Stimulated activated CD4-positive, alpha-beta T cell treated with anti-CD3 and anti-CD28 coated beads, Interleukin-1b, Interleukin-23, amount 100 ng/mL, for 24 hours (primary cell): Measurements from ENCODE around the gene FAF2.
"Not testable (repeated sequence)": the region's sequence is repeated elsewhere in the genome, so short reads cannot be mapped to it uniquely, and the experiment has no call there.

Source experiments
- DNase-seq, 4 experiments: peaks; one replicate each; pipeline ENCODE4 v3.0.0-alpha.2; 2020; ENCODE audit warnings: low read depth in 4 of 4, low spot score in 1 of 4

The FAF2 gene

DNA sequence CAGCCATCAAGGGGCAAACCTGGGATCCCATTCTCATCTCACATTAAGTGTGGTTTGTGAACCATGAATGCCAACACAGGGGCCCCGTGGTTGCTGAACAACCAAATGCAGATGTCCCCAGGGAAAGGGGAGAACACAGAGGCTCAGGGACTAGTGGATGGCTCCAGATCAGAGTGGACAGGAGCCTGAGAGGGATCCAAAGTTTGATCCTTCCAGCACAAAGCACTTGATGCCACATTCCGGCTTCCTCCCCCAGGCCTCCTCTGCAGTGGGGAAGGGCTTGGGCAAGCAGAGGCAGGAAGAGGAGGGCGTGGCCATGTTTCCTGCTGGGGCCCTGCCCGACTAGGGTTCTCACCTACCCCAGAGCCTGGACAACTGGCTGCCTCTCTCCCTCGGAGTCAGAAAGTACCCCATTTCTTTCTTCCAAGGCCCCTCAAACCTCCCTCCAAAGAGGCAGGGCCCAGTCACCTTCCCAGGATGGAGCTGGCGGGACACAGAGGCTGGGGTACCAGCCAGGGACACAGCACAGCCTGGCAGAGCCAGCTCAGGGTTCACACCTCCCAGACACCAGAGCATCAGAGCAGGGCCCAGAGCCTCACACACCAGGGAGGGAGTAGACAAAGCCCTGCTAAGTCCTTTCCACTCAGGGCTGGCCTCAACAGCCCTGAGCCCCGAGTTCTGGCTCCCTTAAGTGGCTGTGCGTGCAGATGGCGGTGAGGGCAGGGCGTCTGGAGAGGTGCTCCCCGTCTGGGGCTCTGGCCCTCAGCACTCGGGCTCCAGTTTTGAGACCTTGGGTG lies 93.4 kb downstream of the FAF2 start:
- peak in 1 of 4 experiments; percentile 66 for DNase-seq

- peak in 1 of 4 experiments; percentile 59 for DNase-seq
Observed at GRCh38 chr5:176542135-176542595, 94.0 kb downstream of the FAF2 start.

DNA sequence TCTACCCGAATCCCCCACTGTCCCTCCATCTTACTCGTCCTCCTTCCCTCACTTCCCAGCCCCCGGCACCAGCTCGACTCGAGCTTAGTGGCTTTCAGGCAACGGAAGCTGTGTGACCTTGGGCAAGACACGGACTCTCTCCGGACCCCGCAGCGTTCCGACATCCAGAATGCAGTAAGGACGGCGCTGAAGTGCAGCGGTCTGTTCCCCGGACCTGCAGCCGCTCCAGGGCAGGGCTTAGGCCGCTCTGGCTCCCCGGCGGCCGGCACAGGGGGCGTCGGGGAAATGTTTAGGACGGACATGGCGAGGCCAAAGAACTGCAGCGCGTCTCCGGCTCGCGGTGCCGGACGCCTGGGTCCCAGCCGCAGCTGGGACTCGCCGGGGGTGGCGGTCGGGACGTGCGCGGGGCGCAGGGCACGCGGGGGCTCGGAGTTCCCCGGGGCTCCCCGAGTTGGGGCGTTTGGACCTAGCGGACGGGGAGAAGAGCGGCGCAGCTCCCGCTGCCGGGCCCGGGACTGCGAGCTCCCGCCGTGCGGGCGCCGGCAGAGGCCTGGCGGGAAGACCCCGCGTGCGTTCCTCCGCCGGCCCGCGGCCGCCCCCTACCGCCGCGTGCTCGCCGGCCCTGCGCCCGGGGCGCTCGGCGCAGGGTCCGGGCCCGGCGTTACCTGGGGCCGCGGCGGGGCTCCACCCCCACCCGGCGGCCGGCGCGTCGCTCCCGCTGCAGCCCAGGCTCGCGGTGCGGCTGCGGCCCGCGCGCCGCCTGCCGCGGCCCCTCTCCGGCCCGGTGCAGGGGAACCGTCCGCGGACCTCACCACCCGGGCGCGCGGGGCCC lies 94.6 kb downstream of the FAF2 start:
- DNase-seq: no peak

DNA sequence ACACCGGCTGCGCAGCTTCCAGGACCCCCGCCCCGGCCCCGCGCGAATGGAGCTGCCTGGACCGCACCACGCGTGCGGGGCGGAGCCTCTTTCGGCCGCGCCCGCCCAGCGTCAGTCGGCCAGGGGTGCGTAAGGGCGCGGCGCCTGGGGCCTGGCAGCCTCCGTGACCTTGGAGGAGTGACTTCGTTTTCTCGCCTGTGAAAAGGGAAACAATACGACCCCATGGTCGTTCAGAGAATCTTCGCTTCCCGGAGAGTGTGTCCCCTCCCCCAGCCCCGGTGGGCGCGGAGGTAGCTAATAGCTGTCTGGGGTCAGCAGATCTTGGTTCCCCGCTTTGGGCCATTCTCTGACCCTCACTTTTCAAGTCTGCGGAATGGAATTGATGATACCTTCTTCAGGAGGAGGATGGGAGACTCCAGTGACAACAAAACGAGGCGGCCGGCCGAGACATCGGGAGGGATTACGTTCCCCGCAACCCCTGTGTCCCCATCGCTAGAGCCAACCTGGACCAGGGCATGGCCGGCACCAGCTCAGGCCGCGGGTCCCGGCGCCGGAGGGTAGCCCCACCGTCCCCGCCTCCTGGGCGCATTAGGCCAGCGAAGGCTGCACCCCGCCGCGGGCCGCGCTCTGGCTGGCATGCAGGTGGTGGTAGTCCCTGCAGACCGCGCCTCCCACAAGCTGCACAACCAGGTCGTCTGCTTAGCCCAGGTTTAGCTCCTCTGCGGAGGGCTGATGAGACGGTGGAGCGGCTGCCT lies 95.4 kb downstream of the FAF2 start:
- peak in 3 of 4 experiments; percentile 47 to 73 (median 62) for DNase-seq

- DNase-seq: no peak
Observed at GRCh38 chr5:176545388-176545736, 97.2 kb downstream of the FAF2 start.

- no peak for DNase-seq
Observed at GRCh38 chr5:176545737-176546509, 97.7 kb downstream of the FAF2 start.

- DNase-seq: no peak
Observed at GRCh38 chr5:176547802-176548201, 99.6 kb downstream of the FAF2 start.

DNA sequence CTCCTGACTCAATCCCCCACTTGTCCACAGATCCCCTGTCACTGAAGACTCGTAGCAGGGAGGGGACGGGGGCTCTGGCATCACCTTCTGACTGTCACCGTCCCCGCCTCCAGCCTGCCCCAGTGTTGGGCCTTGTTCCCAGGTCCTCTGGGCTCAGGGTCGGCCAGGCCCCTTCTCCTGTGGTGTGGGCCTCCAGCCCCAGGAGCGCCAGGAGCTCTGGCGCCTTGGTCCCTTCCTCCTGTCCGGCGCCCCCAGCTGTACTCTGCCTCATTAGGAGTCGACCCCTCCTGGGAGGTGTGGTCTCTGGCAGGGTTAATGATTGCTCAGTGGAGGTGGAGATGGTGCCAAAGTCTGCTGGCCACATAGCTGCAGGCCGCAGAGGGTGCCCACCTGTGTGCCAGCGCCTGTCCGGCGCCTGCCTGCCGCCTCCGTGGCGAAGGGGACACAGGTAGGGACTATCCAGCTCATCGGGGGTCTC lies 100.8 kb downstream of the FAF2 start, which contains the start of gene CDHR2:
Gene CDHR2, plus strand, starts transcription at position 376 of the 478 bp plus-strand sequence. CDS start 16,011 bp downstream, outside the sequence.
- DNase-seq: no peak

- no peak for DNase-seq
Observed at GRCh38 chr5:176549871-176550270, 101.7 kb downstream of the FAF2 start.

DNA sequence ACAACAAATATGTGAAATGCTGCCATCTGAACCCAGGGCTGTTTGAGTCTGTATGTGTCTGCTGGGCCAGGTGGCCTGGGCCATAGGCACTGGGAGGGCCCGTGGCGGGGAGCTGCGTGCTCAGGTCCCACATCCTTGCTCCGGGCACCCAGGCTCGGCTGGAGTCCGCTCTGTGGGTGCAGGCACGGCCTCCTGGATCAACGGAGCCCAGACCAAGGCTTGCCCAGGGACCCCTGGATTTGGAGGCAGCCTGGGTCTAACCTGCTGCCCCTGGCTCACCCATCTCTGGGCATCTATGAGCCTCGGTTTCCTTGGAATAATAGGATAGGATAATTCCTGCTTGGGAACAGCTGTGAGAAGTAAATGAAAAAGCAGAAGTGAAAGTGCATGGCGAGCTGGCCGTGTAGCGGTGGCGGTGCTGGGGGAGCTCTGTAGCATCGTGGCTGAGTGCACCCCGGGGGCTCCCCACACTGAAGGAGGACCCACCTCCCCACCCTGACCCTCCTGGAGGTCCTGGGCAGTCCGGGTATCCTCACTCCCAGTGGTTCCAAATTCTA lies 102.2 kb downstream of the FAF2 start:
- DNase-seq: no peak

DNA sequence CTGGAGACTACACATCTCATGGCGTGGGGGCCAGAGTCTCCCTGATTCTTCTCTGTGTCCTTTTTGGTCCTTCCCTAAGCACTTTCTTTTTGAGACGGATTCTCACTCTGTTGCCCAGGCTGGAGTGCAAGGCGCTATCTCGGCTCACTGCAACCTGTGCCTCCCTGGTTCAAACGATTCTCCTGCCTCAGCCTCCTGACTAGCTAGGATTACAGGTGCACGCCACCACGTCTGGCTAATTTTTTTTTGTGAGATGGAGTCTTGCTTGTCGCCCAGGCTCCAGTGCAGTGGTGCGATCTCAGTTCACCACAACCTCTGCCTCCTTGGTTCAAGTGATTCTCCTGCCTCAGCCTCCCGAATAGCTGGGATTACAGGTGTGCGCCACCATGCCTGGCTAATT lies 102.8 kb downstream of the FAF2 start:
- not testable (repeated sequence) for DNase-seq

- no peak for DNase-seq
Observed at GRCh38 chr5:176552332-176552869, 104.2 kb downstream of the FAF2 start.

- DNase-seq: no peak
Observed at GRCh38 chr5:176553260-176554085, 105.3 kb downstream of the FAF2 start.

- no peak for DNase-seq
Observed at GRCh38 chr5:176557846-176558245, 109.7 kb downstream of the FAF2 start.
